IPS DF 6.9 (cell line): ENCODE data around the gene FUBP1.
"Not testable (repeated sequence)": the region's sequence is repeated elsewhere in the genome, so short reads cannot be mapped to it uniquely, and the experiment has no call there.

Source experiments
- DNase-seq: peaks from one replicate; pipeline ENCODE4 v3.0.0-alpha.2; 2013; ENCODE audit warnings: low read depth, low spot score
- H3K27ac ChIP-seq: one replicate; pipeline ENCODE4 v1.5.1; 2013; ENCODE audit warnings: low read length, control low read depth
- H3K27me3 ChIP-seq: 2 replicates; pipeline ENCODE4 v1.6.1; 2013; ENCODE audit warnings: mild to moderate bottlenecking, low read length; ENCODE audit not compliant: control insufficient read depth, insufficient read depth
- H3K36me3 ChIP-seq: 2 replicates; pipeline ENCODE4 v1.6.1; 2013; ENCODE audit warnings: low read length; ENCODE audit not compliant: control insufficient read depth, insufficient read depth
- H3K4me1 ChIP-seq: 2 replicates; pipeline ENCODE4 v1.6.1; 2013; ENCODE audit warnings: low read length; ENCODE audit not compliant: control insufficient read depth, insufficient read depth
- H3K4me3 ChIP-seq: 2 replicates; pipeline ENCODE4 v1.5.1; 2013; ENCODE audit warnings: mild to moderate bottlenecking, low read length
- H3K9me3 ChIP-seq: 2 replicates; pipeline ENCODE4 v1.6.1; 2013; ENCODE audit warnings: low read length, inconsistent platforms; ENCODE audit not compliant: control insufficient read depth, insufficient read depth
- WGBS: extraction: QIAGEN DNeasy Blood & Tissue Kit; methylation state at CpG from one replicate; pipeline ENCODE4 v1.1.7; 2013; ENCODE audit warnings: mixed read lengths, missing lambda C conversion rate; ENCODE audit not compliant: insufficient read length, insufficient coverage; 5-methylcytosine and 5-hydroxymethylcytosine counted together

Gene FUBP1

GRCh38 chr1:77918918-77919317 is 60.0 kb downstream of the FUBP1 start:
- no CpG with 5 or more reads among the region's 5 CpGs for WGBS
- H3K9me3 ChIP-seq, H3K4me1 ChIP-seq, DNase-seq, H3K27me3 ChIP-seq, H3K4me3 ChIP-seq, H3K27ac ChIP-seq, H3K36me3 ChIP-seq: not testable (repeated sequence)

- Histone ChIP-seq H3K27me3 (no peaks in the 10 kb centered on the region), H3K36me3 (no peaks in the 10 kb centered on the region), H3K9me3 (no peaks in the 10 kb centered on the region), H3K4me3 (no peak overlapping the region), H3K27ac (no peak overlapping the region), H3K4me1 (no peaks in the 10 kb centered on the region)
- WGBS, result no CpG with 5 or more reads among the region's 4 CpGs
- DNase-seq, result no peak
Observed at GRCh38 chr1:77910116-77910515, 68.8 kb downstream of the FUBP1 start.

- WGBS, result no CpG with 5 or more reads among the region's 1 CpG
- no peak for DNase-seq
- Histone ChIP-seq H3K27me3 (no peaks in the 10 kb centered on the region), H3K4me1 (no peaks in the 10 kb centered on the region), H3K27ac (no peak overlapping the region), H3K36me3 (no peaks in the 10 kb centered on the region), H3K9me3 (no peaks in the 10 kb centered on the region), H3K4me3 (no peak overlapping the region)
Observed at GRCh38 chr1:77906624-77907023, 72.2 kb downstream of the FUBP1 start.

GRCh38 chr1:77906019-77906545 is 72.8 kb downstream of the FUBP1 start:
- Histone ChIP-seq H3K36me3 (no peaks in the 10 kb centered on the region), H3K27ac (no peak overlapping the region), H3K4me3 (no peak overlapping the region), H3K4me1 (no peaks in the 10 kb centered on the region), H3K9me3 (no peaks in the 10 kb centered on the region), H3K27me3 (no peaks in the 10 kb centered on the region)
- no peak for DNase-seq
- 100% methylated on average over 1 of the region's 2 CpGs for WGBS

GRCh38 chr1:77905603-77906002 is 73.3 kb downstream of the FUBP1 start:
- Histone ChIP-seq H3K27ac (no peak overlapping the region), H3K4me3 (no peak overlapping the region), H3K27me3 (no peaks in the 10 kb centered on the region), H3K36me3 (no peaks in the 10 kb centered on the region), H3K9me3 (no peaks in the 10 kb centered on the region), H3K4me1 (no peaks in the 10 kb centered on the region)
- no CpG with 5 or more reads among the region's 1 CpG for WGBS
- no peak for DNase-seq

- no peak overlapping the region for H3K27ac ChIP-seq
- no peaks in the 10 kb centered on the region for H3K27me3 ChIP-seq
- H3K4me1 ChIP-seq, result no peaks in the 10 kb centered on the region
- H3K4me3 ChIP-seq, result no peak overlapping the region
- no peaks in the 10 kb centered on the region for H3K36me3 ChIP-seq
- peak; percentile 11 for DNase-seq
- H3K9me3 ChIP-seq, result no peaks in the 10 kb centered on the region
- no CpG with 5 or more reads among the region's 4 CpGs for WGBS
Observed at GRCh38 chr1:77900687-77901293, 78.1 kb downstream of the FUBP1 start.

GRCh38 chr1:77899647-77900320 is 79.1 kb downstream of the FUBP1 start:
- no CpG with 5 or more reads among the region's 4 CpGs for WGBS
- Histone ChIP-seq H3K4me3 (no peak overlapping the region), H3K9me3 (no peaks in the 10 kb centered on the region), H3K27me3 (no peaks in the 10 kb centered on the region), H3K36me3 (no peaks in the 10 kb centered on the region), H3K4me1 (no peaks in the 10 kb centered on the region), H3K27ac (no peak overlapping the region)
- no peak for DNase-seq
